Natural killer cell treated with Interleukin-12 subunit alpha and Interleukin-12 subunit beta and Interleukin-15 and Interleukin-18, amount 100 ng/mL, for 72 hours (primary cell): Measurements from ENCODE around the gene FBN1. TPM values are rescaled to one million over a fixed set of nuclear protein-coding genes. Genes with fewer than 3 reads are reported as not detected.

Source experiments
- ATAC-seq, 2 donors: fragments of 150-1000 bp; cut with Tn5 transposase in 1 of 2; sonication (Bioruptor Pico), chemical (Tn5 transposase) in 1 of 2; 2 replicates each; pipeline ENCODE4 v1.10.0; 2021
- DNase-seq: peaks from one replicate; pipeline ENCODE4 v3.0.0; 2022; ENCODE audit warnings: low spot score
- H3K27ac Mint-ChIP-seq, 2 donors: 1 replicate in 1 of 2; 2 replicates in 1 of 2; pipeline ENCODE4 v1.8.0; 2022; ENCODE audit warnings: mixed read lengths in 2 of 2, mild to moderate bottlenecking in 1 of 2, moderate library complexity in 1 of 2
- H3K27me3 Mint-ChIP-seq, 2 donors: 1 replicate in 1 of 2; 2 replicates in 1 of 2; pipeline ENCODE4 v1.8.0; 2022; ENCODE audit warnings: mixed read lengths in 2 of 2
- H3K36me3 Mint-ChIP-seq: one replicate; pipeline ENCODE4 v1.8.0; 2022; ENCODE audit warnings: mixed read lengths
- H3K4me1 Mint-ChIP-seq, 2 donors: 1 replicate in 1 of 2; 2 replicates in 1 of 2; pipeline ENCODE4 v1.8.0; 2022; ENCODE audit warnings: low read depth in 2 of 2, mixed read lengths in 2 of 2, mild to moderate bottlenecking in 1 of 2
- H3K4me3 Mint-ChIP-seq: one replicate; pipeline ENCODE4 v1.8.0; 2022; ENCODE audit warnings: mixed read lengths
- H3K9me3 Mint-ChIP-seq: 2 replicates; pipeline ENCODE4 v1.8.0; 2022; ENCODE audit warnings: mixed read lengths
- total RNA-seq, 2 donors: library from RNA; stranded (reverse); gene quantifications; one replicate each; pipeline ENCODE4 v1.2.3, GENCODE V29; 2022

Gene FBN1
- total RNA-seq, 2 donors from 2014 or later, result 0.29 to 0.59 TPM

GRCh38 chr15:48432688-48433087 is 212.8 kb downstream of the FBN1 start:
- no peaks in the 10 kb centered on the region for H3K36me3 Mint-ChIP-seq
- H3K4me1 Mint-ChIP-seq, result no peaks in the 10 kb centered on the region
- H3K4me3 Mint-ChIP-seq, result no peak overlapping the region
- no peaks in the 10 kb centered on the region for H3K9me3 Mint-ChIP-seq
- ATAC-seq (no peak), DNase-seq (no peak)
- no peak overlapping the region for H3K27ac Mint-ChIP-seq
- H3K27me3 Mint-ChIP-seq, result no peaks in the 10 kb centered on the region

DNA sequence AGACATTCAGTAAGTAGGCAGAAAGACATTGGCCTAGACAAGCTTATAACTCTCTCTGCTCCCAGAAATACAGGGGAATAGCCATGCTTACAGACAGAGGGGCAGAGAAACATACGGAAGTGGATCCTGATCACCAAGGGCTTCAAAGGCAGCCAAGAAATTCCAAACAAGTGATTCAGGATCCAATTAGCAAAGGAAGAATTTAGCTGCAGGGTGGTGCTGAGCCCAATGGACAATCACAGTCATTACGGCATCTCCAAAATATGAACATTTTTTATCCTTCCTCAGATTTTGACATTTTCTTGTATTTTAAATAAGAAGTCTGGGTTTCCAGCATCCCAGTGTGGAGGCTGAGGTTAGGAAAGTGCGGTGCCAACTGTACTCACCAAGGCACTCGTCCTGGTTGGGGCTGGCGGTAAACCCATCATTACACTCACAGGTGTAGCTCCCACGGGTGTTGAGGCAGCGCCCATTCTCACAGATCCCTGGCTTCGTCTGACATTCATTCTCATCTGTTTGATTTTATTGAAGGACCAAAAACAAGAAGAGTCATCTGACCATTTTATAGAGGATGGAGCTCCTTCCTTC is 217.5 kb downstream of the FBN1 start:
- DNase-seq (no peak), ATAC-seq (no peak)
- no peak overlapping the region for H3K4me3 Mint-ChIP-seq
- no peaks in the 10 kb centered on the region for H3K27me3 Mint-ChIP-seq
- no peaks in the 10 kb centered on the region for H3K9me3 Mint-ChIP-seq
- H3K4me1 Mint-ChIP-seq, result peaks cover 0 to 2% of the 10 kb centered on the region in 2 donors
- H3K36me3 Mint-ChIP-seq, result no peaks in the 10 kb centered on the region
- no peak overlapping the region for H3K27ac Mint-ChIP-seq

- no peak for ATAC-seq
- Mint-ChIP-seq H3K27me3 (no peaks in the 10 kb centered on the region), H3K4me1 (peaks cover 0 to 2% of the 10 kb centered on the region in 2 donors), H3K27ac (no peak overlapping the region), H3K4me3 (no peak overlapping the region), H3K9me3 (no peaks in the 10 kb centered on the region), H3K36me3 (no peaks in the 10 kb centered on the region)
- no peak for DNase-seq
Observed at GRCh38 chr15:48427479-48427878, 218.0 kb downstream of the FBN1 start.

- ATAC-seq (no peak), DNase-seq (no peak)
- Mint-ChIP-seq H3K4me1 (peaks cover 0 to 2% of the 10 kb centered on the region in 2 donors), H3K36me3 (no peaks in the 10 kb centered on the region), H3K9me3 (no peaks in the 10 kb centered on the region), H3K27ac (no peak overlapping the region), H3K27me3 (no peaks in the 10 kb centered on the region), H3K4me3 (no peak overlapping the region)
Observed at GRCh38 chr15:48426941-48427340, 218.6 kb downstream of the FBN1 start.

GRCh38 chr15:48426044-48426443 is 219.5 kb downstream of the FBN1 start:
- ATAC-seq, result no peak
- Mint-ChIP-seq H3K27ac (no peak overlapping the region), H3K27me3 (no peaks in the 10 kb centered on the region), H3K9me3 (no peaks in the 10 kb centered on the region), H3K36me3 (no peaks in the 10 kb centered on the region), H3K4me3 (no peak overlapping the region), H3K4me1 (peaks cover 0 to 2% of the 10 kb centered on the region in 2 donors)
- DNase-seq, result no peak

- no peak overlapping the region for H3K4me3 Mint-ChIP-seq
- H3K9me3 Mint-ChIP-seq, result no peaks in the 10 kb centered on the region
- ATAC-seq (no peak), DNase-seq (no peak)
- H3K27ac Mint-ChIP-seq, result no peak overlapping the region
- peaks cover 0 to 2% of the 10 kb centered on the region in 2 donors for H3K4me1 Mint-ChIP-seq
- no peaks in the 10 kb centered on the region for H3K36me3 Mint-ChIP-seq
- no peaks in the 10 kb centered on the region for H3K27me3 Mint-ChIP-seq
Observed at GRCh38 chr15:48425051-48425450, 220.5 kb downstream of the FBN1 start.

DNA sequence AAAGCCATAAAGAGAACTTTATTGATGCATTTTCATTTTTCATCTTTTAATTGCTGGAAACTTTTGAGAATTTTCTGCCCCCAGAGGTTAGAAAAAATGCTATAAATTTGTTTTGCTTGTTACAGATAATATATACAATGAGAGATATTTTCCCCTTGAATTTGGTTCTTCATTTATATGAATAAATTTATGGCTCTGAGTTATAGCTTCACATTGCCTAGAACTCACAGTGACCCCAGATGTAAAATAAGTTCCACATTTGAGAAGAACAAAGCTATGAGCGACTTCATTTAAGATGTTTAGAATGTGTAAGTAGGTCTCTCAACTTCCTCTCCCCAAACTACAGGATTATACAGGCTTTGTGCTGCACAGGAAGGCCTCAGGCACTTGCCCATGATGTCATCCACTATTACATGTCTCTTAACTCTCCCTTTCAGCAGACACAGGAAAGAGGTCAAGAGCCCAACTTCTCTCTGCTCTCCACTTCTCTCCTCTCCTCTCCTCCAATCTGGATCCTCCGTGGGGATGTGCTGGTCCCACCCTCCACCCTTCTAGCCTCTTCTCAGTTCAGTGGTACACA is 221.5 kb downstream of the FBN1 start:
- H3K27ac Mint-ChIP-seq, result no peak overlapping the region
- no peaks in the 10 kb centered on the region for H3K36me3 Mint-ChIP-seq
- H3K4me1 Mint-ChIP-seq, result peaks cover 0 to 2% of the 10 kb centered on the region in 2 donors
- ATAC-seq (no peak), DNase-seq (no peak)
- H3K4me3 Mint-ChIP-seq, result no peak overlapping the region
- no peaks in the 10 kb centered on the region for H3K9me3 Mint-ChIP-seq
- no peaks in the 10 kb centered on the region for H3K27me3 Mint-ChIP-seq

DNA sequence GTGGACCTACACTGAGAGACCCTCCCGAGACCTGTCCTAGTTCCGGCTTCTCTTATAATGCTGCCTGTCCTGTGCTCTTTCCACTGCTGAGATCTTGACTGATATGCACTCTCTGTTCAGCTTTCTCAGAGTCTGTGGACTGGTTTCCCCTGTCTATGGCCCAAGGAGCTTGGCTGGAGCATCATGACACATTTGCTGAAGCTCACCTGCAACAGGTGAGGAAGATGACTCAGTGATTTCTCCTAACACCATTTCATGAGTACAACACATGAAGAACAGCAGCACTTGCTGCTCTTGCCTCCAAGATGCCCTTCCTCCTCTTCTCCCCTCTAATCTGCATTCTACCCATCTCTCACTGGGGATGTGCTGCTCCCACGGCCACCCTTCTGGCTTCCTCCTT is 222.2 kb downstream of the FBN1 start:
- Mint-ChIP-seq H3K4me3 (no peak overlapping the region), H3K9me3 (no peaks in the 10 kb centered on the region), H3K27me3 (no peaks in the 10 kb centered on the region), H3K4me1 (peaks cover 0 to 2% of the 10 kb centered on the region in 2 donors), H3K27ac (no peak overlapping the region), H3K36me3 (no peaks in the 10 kb centered on the region)
- DNase-seq, result no peak
- no peak for ATAC-seq

DNA sequence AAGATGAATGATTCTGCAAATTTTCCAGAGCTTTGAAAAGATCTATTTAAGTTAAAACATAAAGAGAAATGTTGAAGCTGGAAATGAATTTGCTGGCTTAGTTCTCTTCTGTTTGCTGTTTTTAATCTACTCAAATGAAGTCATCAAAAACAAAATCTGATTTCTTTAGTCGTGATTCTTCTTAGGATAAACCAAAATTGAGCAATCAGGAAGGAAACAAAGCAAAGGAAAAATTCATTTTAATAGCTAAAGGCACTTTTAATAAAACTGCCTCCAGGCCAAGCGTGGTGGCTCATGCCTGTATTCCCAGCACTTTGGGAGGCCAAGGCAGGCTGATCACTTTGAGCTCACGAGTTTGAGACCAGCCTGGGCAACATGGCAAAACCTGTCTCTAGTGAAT is 223.1 kb downstream of the FBN1 start:
- ATAC-seq, result no peak

GRCh38 chr15:48421362-48421761 is 224.1 kb downstream of the FBN1 start:
- Mint-ChIP-seq H3K36me3 (no peaks in the 10 kb centered on the region), H3K4me3 (no peak overlapping the region)
- DNase-seq, result no peak

More for the DNA sequence above, 223.1 kb downstream of the FBN1 start:
- peaks cover 0 to 7% of the 10 kb centered on the region in 2 donors for H3K27me3 Mint-ChIP-seq
- peaks cover 0 to 2% of the 10 kb centered on the region in 2 donors for H3K4me1 Mint-ChIP-seq
- no peaks in the 10 kb centered on the region for H3K9me3 Mint-ChIP-seq
- H3K27ac Mint-ChIP-seq, result no peak overlapping the region
- no peaks in the 10 kb centered on the region for H3K36me3 Mint-ChIP-seq
- no peak overlapping the region for H3K4me3 Mint-ChIP-seq
- no peak for DNase-seq

DNA sequence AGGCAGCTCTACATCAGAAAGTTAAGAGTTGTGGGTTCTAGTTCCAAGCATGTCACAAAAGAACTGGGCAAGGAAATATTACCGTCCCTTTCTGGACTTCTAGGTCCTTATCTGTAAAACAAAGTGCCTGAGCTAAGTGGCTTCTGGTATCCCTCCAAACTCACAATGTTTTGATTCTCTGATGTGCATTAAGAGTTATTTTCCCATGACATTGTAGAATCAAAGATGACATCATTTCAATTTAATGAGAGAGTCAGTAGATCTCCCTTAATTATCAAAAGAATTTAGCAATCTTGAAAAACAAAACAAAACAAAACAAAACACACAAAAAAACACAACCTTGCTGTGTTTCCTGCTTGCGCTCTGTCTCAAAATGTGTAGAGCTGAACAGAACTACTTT is 225.6 kb downstream of the FBN1 start:
- Mint-ChIP-seq H3K27ac (no peak overlapping the region), H3K27me3 (peaks cover 0 to 9% of the 10 kb centered on the region in 2 donors), H3K4me3 (no peak overlapping the region), H3K4me1 (peaks cover 0 to 2% of the 10 kb centered on the region in 2 donors), H3K36me3 (no peaks in the 10 kb centered on the region), H3K9me3 (no peaks in the 10 kb centered on the region)
- DNase-seq (no peak), ATAC-seq (no peak)

More at GRCh38 chr15:48421362-48421761, 224.1 kb downstream of the FBN1 start:
- H3K27ac Mint-ChIP-seq, result no peak overlapping the region
- H3K9me3 Mint-ChIP-seq, result no peaks in the 10 kb centered on the region
- H3K4me1 Mint-ChIP-seq, result peaks cover 0 to 2% of the 10 kb centered on the region in 2 donors
- peaks cover 0 to 9% of the 10 kb centered on the region in 2 donors for H3K27me3 Mint-ChIP-seq
- ATAC-seq, result no peak

DNA sequence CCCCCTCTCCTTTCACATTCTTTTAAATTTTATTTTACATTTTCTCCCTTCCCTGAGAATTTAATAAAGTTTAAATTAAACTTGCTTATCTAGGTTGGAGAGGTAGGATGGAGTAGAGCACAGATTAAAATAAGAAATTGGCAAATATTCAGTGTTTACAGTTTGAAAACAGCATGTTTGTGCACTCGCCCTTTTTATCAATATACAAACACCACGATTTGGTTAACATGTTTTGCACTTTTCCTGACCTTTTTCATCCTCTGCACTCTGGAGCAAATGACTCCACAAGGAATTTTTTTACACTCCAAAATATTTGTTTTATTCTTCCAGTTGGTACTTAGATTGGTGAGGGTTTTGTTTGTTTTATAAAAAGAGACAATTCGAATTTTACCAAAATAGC is 227.2 kb downstream of the FBN1 start:
- Mint-ChIP-seq H3K27ac (no peak overlapping the region), H3K9me3 (no peaks in the 10 kb centered on the region), H3K36me3 (no peaks in the 10 kb centered on the region), H3K4me3 (no peak overlapping the region), H3K4me1 (peaks cover 0 to 2% of the 10 kb centered on the region in 2 donors), H3K27me3 (peaks cover 0 to 9% of the 10 kb centered on the region in 2 donors)
- no peak for DNase-seq
- ATAC-seq, result no peak

DNA sequence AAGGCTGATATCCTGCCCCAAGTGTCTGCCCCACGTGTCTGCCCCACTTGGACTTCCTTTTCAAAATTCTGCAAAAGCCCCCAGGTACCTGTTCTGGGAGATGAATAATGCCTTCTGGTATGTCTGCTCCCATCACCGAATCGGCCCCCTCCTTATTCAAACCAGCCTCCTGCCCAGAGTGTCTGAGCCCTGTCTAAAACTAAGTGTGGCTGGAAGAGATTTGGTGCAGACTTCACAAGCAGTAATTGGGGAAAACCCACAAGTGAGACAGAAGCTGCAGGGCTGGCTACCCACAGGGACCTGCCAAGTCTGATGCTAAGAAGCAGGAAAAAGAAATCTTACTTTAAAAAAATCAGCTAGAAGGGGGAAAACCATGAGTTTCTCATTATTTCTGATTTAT is 229.2 kb downstream of the FBN1 start:
- Mint-ChIP-seq H3K4me3 (no peak overlapping the region), H3K9me3 (no peaks in the 10 kb centered on the region), H3K27me3 (peaks cover 0 to 9% of the 10 kb centered on the region in 2 donors), H3K4me1 (no peaks in the 10 kb centered on the region), H3K27ac (no peak overlapping the region), H3K36me3 (no peaks in the 10 kb centered on the region)
- ATAC-seq, result no peak
- DNase-seq, result no peak

DNA sequence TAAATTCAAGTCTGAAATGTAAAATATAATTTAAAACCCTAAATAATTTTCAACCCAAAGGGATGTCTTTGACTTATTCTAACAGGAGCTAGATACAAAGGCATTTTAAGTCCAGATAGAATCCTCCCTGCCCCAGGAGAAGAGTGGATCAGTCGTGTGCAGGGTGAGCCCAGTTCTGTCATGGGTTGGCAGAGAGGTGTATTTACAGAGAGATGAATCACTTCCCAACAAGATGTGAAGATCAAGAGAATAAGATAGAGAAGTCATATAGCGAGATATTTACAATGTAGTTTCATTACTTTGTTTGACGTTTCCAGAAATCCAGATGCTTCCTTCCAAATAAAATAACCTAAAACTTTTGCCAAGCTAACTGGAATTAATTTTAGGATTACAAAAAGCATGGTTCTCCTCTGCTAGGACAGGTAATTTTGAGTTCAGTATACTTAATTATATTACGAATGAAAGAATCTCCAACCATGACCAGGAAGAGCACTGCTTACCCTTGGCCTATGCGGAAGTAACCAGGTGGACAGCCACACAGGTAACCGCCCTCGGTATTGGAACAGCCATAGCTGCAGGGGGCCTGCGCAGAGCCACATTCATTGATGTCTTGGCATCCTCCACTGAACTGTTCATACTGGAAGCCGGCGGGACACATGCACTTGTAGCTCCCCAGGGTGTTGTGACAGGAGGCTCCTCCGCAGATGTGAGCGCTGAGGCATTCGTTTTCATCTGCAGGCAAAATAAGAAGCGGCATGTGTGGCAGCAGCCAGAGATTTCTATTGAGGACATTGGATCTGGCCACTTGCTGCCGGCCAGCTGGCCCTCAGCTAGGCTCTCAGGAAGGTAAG is 230.2 kb downstream of the FBN1 start:
- peaks cover 0 to 9% of the 10 kb centered on the region in 2 donors for H3K27me3 Mint-ChIP-seq
- ATAC-seq (no peak), DNase-seq (no peak)
- H3K4me3 Mint-ChIP-seq, result no peak overlapping the region
- H3K9me3 Mint-ChIP-seq, result no peaks in the 10 kb centered on the region
- H3K27ac Mint-ChIP-seq, result no peak overlapping the region
- no peaks in the 10 kb centered on the region for H3K36me3 Mint-ChIP-seq
- H3K4me1 Mint-ChIP-seq, result no peaks in the 10 kb centered on the region
